Pancreas (tissue), 10 donors: ENCODE data around the gene PPM1H. TPM values are rescaled to one million over a fixed set of nuclear protein-coding genes. Genes with fewer than 3 reads are reported as not detected.

ENCODE experiments used
- ATAC-seq, 4 donors: fragments of 200-7000 bp; cut with Tn5 transposase; one replicate each; pipeline versions ENCODE4 v1.8.0 to v1.9.1; 2020; ENCODE audit warnings: mild to moderate bottlenecking in 4 of 4, moderate library complexity in 4 of 4
- DNase-seq, 6 donors: peaks; one replicate each; pipeline ENCODE4 v3.0.0-alpha.2; 2020
- FAIRE-seq: peaks from 2 replicates; lab custom pipeline; 2012; peaks lifted over from hg19 to GRCh38; lab: Jason Lieb, UNC
- H3K27ac ChIP-seq, 4 donors: fragments of 200-600 bp; sonication (generic); 1 replicate in 3 of 4; 2 replicates in 1 of 4; pipeline versions ENCODE4 v1.5.0 to v1.8.0; 2020
- H3K27me3 ChIP-seq, 4 donors: fragments of 200-600 bp; one replicate each; pipeline ENCODE4 v1.8.0; 2021
- H3K36me3 ChIP-seq, 3 donors: fragments of 200-600 bp; sonication (generic) in 1 of 3; one replicate each; pipeline versions ENCODE4 v1.5.0 to v1.8.0; 2020 to 2021
- H3K4me1 ChIP-seq, 3 donors: fragments of 200-600 bp; one replicate each; pipeline ENCODE4 v1.8.0; 2021
- H3K4me3 ChIP-seq, 4 donors: fragments of 200-600 bp; sonication (generic) in 2 of 4; one replicate each; pipeline versions ENCODE4 v1.5.0 to v1.8.0; 2020 to 2021
- H3K9me3 ChIP-seq, 4 donors: fragments of 200-600 bp; one replicate each; pipeline ENCODE4 v1.8.0; 2021
- CTCF ChIP-seq, 4 donors: fragments of 200-600 bp; sonication (generic) in 3 of 4; IDR thresholded peaks; one replicate each; pipeline versions ENCODE4 v1.5.0 to v1.8.0; 2021; ENCODE audit warnings: antibody characterized with exemption in 4 of 4
- WGBS, 2 donors: extraction: QIAGEN DNeasy Blood & Tissue Kit; methylation state at CpG; one replicate each; pipeline ENCODE4 v1.1.7; 2013; 5-methylcytosine and 5-hydroxymethylcytosine counted together
- intact Hi-C, 3 donors: fragments of 100-400 bp; cut with DNase I; formaldehyde crosslinking; loops; one replicate each; pipeline versions ENCODE4 v1.11.1 to v1.14.2; 2022
- polyA plus RNA-seq, 2 donors: library from polyadenylated mRNA; stranded (reverse); fragments of 200-250 nt; gene quantifications; one replicate each; pipeline ENCODE4 v1.2.3, GENCODE V29; 2013
- total RNA-seq, 6 donors: library from RNA; stranded (reverse); fragmentation: NEBNext Ultra II Directional in 4 of 6; extraction: Animal tissue kit (Norgen Biotek cat#: 25700) in 4 of 6; gene quantifications; one replicate each; pipeline versions ENCODE4 v1.2.1 to v1.2.4, GENCODE V29; 2021 to 2023
- donor health status: healthy with polysubstance abuse.
- donor health status: DM: no; HTN: no; CAD: no; lungs with moderate emphysema.
- donor health status: DM: no; HTN: no; CAD: no.
- donor health status: control.
- donor health status: control.
- donor health status: Bipolar disorder and iron deficiency.
- donor health status: DM: yes; HTN: yes; CAD: no.
- donor health status: DM: no; HTN: no; CAD: no.
- donor health status: DM: no; HTN: no; CAD: no.
- donor health status: DM: yes; HTN: yes; CAD: no.

The PPM1H gene
- total and polyA plus RNA-seq, 8 donors = 1.7 to 12.9 (median 5.8) TPM

DNA sequence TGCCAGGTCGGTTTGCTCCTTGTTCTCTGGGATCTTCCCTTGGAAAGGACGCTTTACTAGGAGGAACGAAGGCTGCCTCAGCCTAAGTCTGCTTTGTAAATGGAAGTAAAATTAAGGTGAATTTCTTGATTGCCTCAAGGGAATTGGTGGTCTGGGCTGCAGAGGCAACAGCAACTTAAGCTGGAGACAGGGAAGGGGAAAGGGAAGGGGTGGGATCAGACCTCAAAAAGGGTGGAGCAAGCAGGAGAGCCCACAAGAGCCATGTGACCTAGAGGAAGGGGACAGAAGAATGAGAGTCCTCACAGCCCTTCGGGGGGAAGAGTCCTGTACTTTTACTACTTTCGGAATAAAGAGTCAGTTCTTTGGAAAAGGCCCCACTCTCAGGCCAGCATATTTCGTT is 147.9 kb downstream of the PPM1H start:
- 85 to 88% methylated on average over 6 of the region's 6 CpGs for WGBS, 2 donors
- H3K9me3 ChIP-seq = no peaks in the 10 kb centered on the region
- no peaks in the 10 kb centered on the region for H3K27me3 ChIP-seq
- no peak for ATAC-seq
- no peak for TF ChIP-seq CTCF (IDR thresholded peaks at IDR 0.05)
- H3K4me1 ChIP-seq = no peaks in the 10 kb centered on the region
- no peak for DNase-seq
- intact Hi-C loops = no loop called here
- FAIRE-seq = no peak
- H3K27ac ChIP-seq = no peak overlapping the region
- no peaks in the 10 kb centered on the region for H3K36me3 ChIP-seq
- no peak overlapping the region for H3K4me3 ChIP-seq

DNA sequence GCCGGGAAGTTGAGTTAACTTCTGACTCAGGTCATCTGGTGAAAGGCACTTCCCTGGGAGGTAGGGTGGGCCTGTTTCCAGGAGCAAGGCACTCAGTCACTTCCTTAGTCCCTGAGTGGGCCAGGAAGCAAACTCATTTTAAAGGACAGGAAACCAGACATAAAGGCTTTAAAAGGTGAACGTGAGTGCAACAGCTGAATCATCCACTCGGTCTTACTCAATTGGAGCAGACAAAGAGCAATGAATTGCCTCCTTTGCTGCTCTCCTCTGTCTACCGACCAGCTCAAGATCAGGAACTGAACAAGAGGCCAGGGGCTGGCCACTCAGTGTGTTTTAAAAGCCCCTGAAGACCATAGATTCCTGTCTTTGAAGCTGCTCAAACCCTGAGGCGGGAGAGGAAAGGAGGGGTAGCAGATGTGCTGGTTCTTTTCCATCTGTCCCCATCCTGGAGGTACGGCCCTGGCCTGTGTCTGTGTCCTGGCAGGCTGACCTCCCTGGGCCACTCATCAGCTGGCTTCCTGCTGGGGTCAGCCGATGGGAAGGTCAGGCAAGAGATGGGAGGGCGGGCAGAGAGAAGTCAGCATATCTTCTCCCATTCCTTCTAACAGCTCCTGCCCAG is 148.9 kb downstream of the PPM1H start:
- no peaks in the 10 kb centered on the region for H3K36me3 ChIP-seq
- no peaks in the 10 kb centered on the region for H3K4me1 ChIP-seq
- 73 to 85% methylated on average over 8 of the region's 8 CpGs for WGBS, 2 donors
- intact Hi-C loops = no loop called here
- FAIRE-seq (no peak), DNase-seq (no peak), ATAC-seq (peak in 3 of 4 donors; percentile 28 to 78 (median 42))
- H3K9me3 ChIP-seq = no peaks in the 10 kb centered on the region
- TF ChIP-seq CTCF (IDR thresholded peaks at IDR 0.05) = no peak
- no peak overlapping the region for H3K4me3 ChIP-seq
- H3K27me3 ChIP-seq = no peaks in the 10 kb centered on the region
- H3K27ac ChIP-seq = peak overlapping the region in 2 of 4 donors; percentile 24 to 28

- no peak for TF ChIP-seq CTCF (IDR thresholded peaks at IDR 0.05)
- Histone ChIP-seq H3K27ac (no peak overlapping the region), H3K36me3 (no peaks in the 10 kb centered on the region), H3K9me3 (no peaks in the 10 kb centered on the region), H3K4me1 (no peaks in the 10 kb centered on the region), H3K27me3 (no peaks in the 10 kb centered on the region), H3K4me3 (no peak overlapping the region)
- ATAC-seq (no peak), FAIRE-seq (no peak), DNase-seq (no peak)
- 76 to 82% methylated on average over 4 of the region's 4 CpGs for WGBS, 2 donors
- intact Hi-C loops = no loop called here
Measured at GRCh38 chr12:62784576-62784975, 150.4 kb downstream of the PPM1H start.

DNA sequence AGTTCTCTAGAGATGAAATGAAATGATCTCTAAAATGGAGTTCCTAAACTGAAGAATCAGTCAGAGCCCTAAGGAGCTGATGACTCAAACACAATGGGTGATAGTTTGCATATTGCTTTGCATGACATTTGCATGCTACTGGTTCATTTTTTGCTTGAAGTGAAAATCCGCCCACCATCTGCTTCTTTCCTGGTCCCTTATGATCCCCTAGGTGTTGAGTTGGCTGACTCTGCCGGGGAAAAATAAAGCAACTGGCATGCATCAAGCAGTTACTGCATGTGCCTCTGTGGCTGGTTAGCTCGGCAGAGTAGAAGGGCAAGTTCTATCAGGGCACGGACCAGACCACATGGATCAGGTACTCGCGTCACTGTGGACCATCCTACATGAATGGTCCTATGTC is 151.1 kb downstream of the PPM1H start:
- no peak for TF ChIP-seq CTCF (IDR thresholded peaks at IDR 0.05)

GRCh38 chr12:62781136-62781880 is 153.6 kb downstream of the PPM1H start:
- Histone ChIP-seq H3K4me3 (no peak overlapping the region), H3K4me1 (no peaks in the 10 kb centered on the region), H3K27me3 (no peaks in the 10 kb centered on the region), H3K36me3 (no peaks in the 10 kb centered on the region), H3K27ac (no peak overlapping the region), H3K9me3 (no peaks in the 10 kb centered on the region)
- 93 to 99% methylated on average over 9 of the region's 9 CpGs for WGBS, 2 donors
- no peak for TF ChIP-seq CTCF (IDR thresholded peaks at IDR 0.05)
- DNase-seq (no peak), FAIRE-seq (no peak), ATAC-seq (no peak)
- intact Hi-C loops = no loop called here

More for the DNA sequence above, 151.1 kb downstream of the PPM1H start:
- H3K4me3 ChIP-seq = no peak overlapping the region
- WGBS, 2 donors = 93 to 96% methylated on average over 6 of the region's 6 CpGs
- FAIRE-seq (no peak), DNase-seq (no peak), ATAC-seq (no peak)
- H3K9me3 ChIP-seq = no peaks in the 10 kb centered on the region
- no peak overlapping the region for H3K27ac ChIP-seq
- no peaks in the 10 kb centered on the region for H3K27me3 ChIP-seq
- intact Hi-C loops = no loop called here
- no peaks in the 10 kb centered on the region for H3K36me3 ChIP-seq
- H3K4me1 ChIP-seq = no peaks in the 10 kb centered on the region
